Vagina (tissue), 2 donors: ENCODE measurements around the gene TMC8. TPM values are rescaled to one million over a fixed set of nuclear protein-coding genes. Genes with fewer than 3 reads are reported as not detected.

Experiments
- DNase-seq, 2 donors: peaks; one replicate each; pipeline ENCODE4 v3.0.0-alpha.2; 2017; ENCODE audit errors: extremely low spot score in 2 of 2
- H3K27ac ChIP-seq: fragments of 200-600 bp; sonication (generic); one replicate; pipeline ENCODE4 v1.5.1; 2019
- H3K27me3 ChIP-seq: fragments of 200-600 bp; sonication (generic); one replicate; pipeline ENCODE4 v1.5.1; 2019
- H3K36me3 ChIP-seq, 2 donors: fragments of 200-600 bp; sonication (generic); one replicate each; pipeline ENCODE4 v1.5.1; 2017 to 2019
- H3K4me1 ChIP-seq: fragments of 200-600 bp; sonication (generic); one replicate; pipeline ENCODE4 v1.5.1; 2019
- H3K4me3 ChIP-seq, 2 donors: fragments of 200-600 bp; sonication (generic); 1 replicate in 1 of 2; 2 replicates in 1 of 2; pipeline ENCODE4 v1.5.1; 2016 to 2019
- H3K9me3 ChIP-seq: fragments of 200-600 bp; sonication (generic); one replicate; pipeline ENCODE4 v1.5.1; 2019
- CTCF ChIP-seq, 3 experiments: fragments of 450-650 bp in 2 of 3; fragments of 200-600 bp in 1 of 3; sonication (generic) in 1 of 3; IDR thresholded peaks; one replicate each; pipeline ENCODE4 v1.5.1; 2017 to 2019; ENCODE audit warnings: antibody characterized with exemption in 3 of 3, mild to moderate bottlenecking in 2 of 3, moderate library complexity in 2 of 3
- POLR2A ChIP-seq, 2 donors: fragments of 450-650 bp; IDR thresholded peaks; one replicate each; pipeline ENCODE4 v1.6.1; 2017; ENCODE audit warnings: antibody characterized with exemption in 2 of 2, mild to moderate bottlenecking in 2 of 2, moderate library complexity in 2 of 2
- POLR2AphosphoS5 ChIP-seq, 2 donors: sonication (generic); formaldehyde crosslinking; IDR thresholded peaks; one replicate each; pipeline ENCODE4 v1.9.0; 2017; ENCODE audit warnings: antibody characterized with exemption in 2 of 2, mild to moderate bottlenecking in 2 of 2, low read depth in 1 of 2; ENCODE audit not compliant: insufficient read depth in 1 of 2
- intact Hi-C: fragments of 100-400 bp; cut with DNase I; formaldehyde crosslinking; loops from one replicate; pipeline ENCODE4 v1.15.1; 2023
- total RNA-seq: library from RNA; depleted of rRNA; stranded (reverse); fragments of >200 nt; gene quantifications from one replicate; pipeline ENCODE4 v1.2.3, GENCODE V29; 2016

Gene TMC8
- total RNA-seq, 1 donor from 2014 or later: 24.6 TPM

- H3K4me3 ChIP-seq: no peak overlapping the region
Measured at GRCh38 chr17:78116411-78116810, 14.2 kb upstream of the TMC8 start.

GRCh38 chr17:78117027-78117981 is 13.3 kb upstream of the TMC8 start:
- Histone ChIP-seq H3K4me3 (no peak overlapping the region), H3K9me3 (no peaks in the 10 kb centered on the region), H3K27me3 (no peaks in the 10 kb centered on the region), H3K36me3 (no peaks in the 10 kb centered on the region), H3K4me1 (peaks cover 28% of the 10 kb centered on the region), H3K27ac (no peak overlapping the region)
- DNase-seq: no peak
- TF ChIP-seq POLR2AphosphoS5 (IDR thresholded peaks at IDR 0.05; ENCODE audit: insufficient read depth in 1 of 2, low read depth in 1 of 2): no peak
- TF ChIP-seq POLR2A (IDR thresholded peaks at IDR 0.05): no peak
- intact Hi-C loops: no loop called here

More at GRCh38 chr17:78116411-78116810, 14.2 kb upstream of the TMC8 start:
- no peak for DNase-seq
- Histone ChIP-seq H3K27ac (no peak overlapping the region), H3K9me3 (no peaks in the 10 kb centered on the region), H3K4me1 (peaks cover 29% of the 10 kb centered on the region), H3K36me3 (no peaks in the 10 kb centered on the region), H3K27me3 (no peaks in the 10 kb centered on the region)
- intact Hi-C loops: no loop called here
- TF ChIP-seq POLR2A (IDR thresholded peaks at IDR 0.05): no peak
- no peak for TF ChIP-seq POLR2AphosphoS5 (IDR thresholded peaks at IDR 0.05; ENCODE audit: insufficient read depth in 1 of 2, low read depth in 1 of 2)
- TF ChIP-seq CTCF (IDR thresholded peaks at IDR 0.05): no peak

DNA sequence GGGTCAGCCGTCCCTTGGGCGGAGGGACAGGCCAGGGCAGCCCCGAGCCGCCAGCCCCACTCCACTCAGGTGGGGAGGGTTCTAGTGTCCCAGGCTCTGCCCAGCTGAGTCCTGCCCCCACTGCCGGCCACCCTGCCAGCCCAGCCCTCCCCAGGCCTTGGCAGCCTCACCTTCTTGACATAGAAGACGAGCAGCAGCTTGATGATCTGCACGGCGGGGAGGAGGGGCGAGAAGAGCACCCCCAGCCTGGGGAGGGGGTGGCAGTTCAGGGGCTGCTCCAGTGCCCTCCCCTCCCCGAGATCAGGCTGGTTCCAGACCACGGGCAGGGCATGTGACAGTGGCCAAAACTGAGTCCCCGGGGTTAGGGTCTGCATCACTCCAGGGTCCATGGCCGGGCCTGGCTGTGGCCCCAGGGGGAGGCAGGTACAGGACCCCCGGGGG is 11.8 kb upstream of the TMC8 start:
- no peak overlapping the region for H3K4me3 ChIP-seq
- no peak for TF ChIP-seq CTCF (IDR thresholded peaks at IDR 0.05)
- no peak for TF ChIP-seq POLR2A (IDR thresholded peaks at IDR 0.05)
- no peak for TF ChIP-seq POLR2AphosphoS5 (IDR thresholded peaks at IDR 0.05; ENCODE audit: insufficient read depth in 1 of 2, low read depth in 1 of 2)
- H3K36me3 ChIP-seq: peaks cover 0 to 7% of the 10 kb centered on the region in 2 donors
- H3K9me3 ChIP-seq: no peaks in the 10 kb centered on the region
- no peak overlapping the region for H3K27ac ChIP-seq
- intact Hi-C loops: no loop called here
- H3K27me3 ChIP-seq: no peaks in the 10 kb centered on the region
- H3K4me1 ChIP-seq: peaks cover 19% of the 10 kb centered on the region
- no peak for DNase-seq

DNA sequence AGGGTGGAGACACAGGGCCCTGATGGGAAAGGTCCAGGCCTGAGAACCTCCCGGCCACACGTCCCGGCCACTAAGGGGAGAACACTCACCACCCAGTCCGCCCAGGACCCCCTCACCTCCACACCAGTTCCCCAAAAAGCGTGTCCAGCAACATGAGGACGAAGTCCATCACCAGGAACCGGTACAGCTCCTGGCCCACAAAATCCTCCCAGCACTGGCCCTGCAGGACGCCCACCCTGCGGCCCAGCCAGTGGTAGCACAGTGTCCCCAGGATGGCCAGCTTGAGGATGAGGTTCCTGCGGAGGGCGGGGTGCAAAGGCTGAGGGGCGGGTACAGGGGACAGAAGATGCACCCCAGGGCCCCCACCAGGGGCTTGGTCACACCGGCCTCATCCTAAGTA is 10.0 kb upstream of the TMC8 start:
- no peak for TF ChIP-seq CTCF (IDR thresholded peaks at IDR 0.05)
- no peak for TF ChIP-seq POLR2AphosphoS5 (IDR thresholded peaks at IDR 0.05; ENCODE audit: insufficient read depth in 1 of 2, low read depth in 1 of 2)
- no peak for TF ChIP-seq POLR2A (IDR thresholded peaks at IDR 0.05)
- Histone ChIP-seq H3K27ac (no peak overlapping the region), H3K9me3 (no peaks in the 10 kb centered on the region), H3K27me3 (no peaks in the 10 kb centered on the region), H3K4me1 (peaks cover 25% of the 10 kb centered on the region), H3K36me3 (peaks cover 0 to 7% of the 10 kb centered on the region in 2 donors), H3K4me3 (no peak overlapping the region)
- DNase-seq: no peak
- intact Hi-C loops: no loop called here

DNA sequence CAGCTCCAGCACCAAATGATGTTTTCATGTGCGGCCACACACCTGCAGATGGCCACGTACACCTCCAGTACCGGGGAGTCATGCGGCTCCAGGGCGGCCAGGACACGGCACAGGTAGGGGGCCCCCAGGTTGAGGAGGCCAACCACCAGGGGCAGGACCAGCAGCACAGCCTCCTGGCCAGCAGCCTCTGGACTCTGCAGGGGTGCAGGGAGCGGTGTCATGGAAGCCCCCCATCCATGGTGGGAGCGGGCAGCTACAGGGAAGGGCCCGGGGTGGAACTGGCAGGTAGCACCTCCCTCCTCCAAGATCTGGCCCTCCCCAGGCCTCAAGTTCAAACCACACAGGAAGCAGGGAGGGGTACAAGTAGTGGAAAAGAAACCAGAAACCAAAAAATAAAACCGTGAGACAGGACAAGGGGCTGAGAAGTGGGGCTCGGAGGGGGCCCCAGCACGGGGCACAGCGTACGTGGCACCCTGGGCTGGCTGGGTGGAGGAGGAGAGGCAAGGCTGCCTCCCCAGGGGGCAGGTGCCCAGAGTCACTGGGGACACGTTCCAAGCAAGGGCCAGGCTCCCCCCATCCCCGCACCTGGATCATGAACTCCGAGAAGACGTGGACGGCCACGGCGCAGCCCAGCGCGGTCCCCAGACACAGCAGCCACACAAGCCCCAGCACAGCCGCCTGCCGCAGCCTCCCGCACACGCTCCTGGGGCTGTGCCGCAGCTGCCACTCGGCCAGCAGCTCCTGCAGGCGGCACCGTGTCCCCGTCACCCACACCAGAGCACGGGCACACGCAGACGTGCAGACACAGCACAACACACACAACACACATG is 9.4 kb upstream of the TMC8 start:
- TF ChIP-seq CTCF (IDR thresholded peaks at IDR 0.05) (no peak), POLR2AphosphoS5 (IDR thresholded peaks at IDR 0.05; ENCODE audit: insufficient read depth in 1 of 2, low read depth in 1 of 2) (no peak), POLR2A (IDR thresholded peaks at IDR 0.05) (no peak)
- H3K4me1 ChIP-seq: peaks cover 31% of the 10 kb centered on the region
- H3K9me3 ChIP-seq: no peaks in the 10 kb centered on the region
- H3K36me3 ChIP-seq: peaks cover 0 to 7% of the 10 kb centered on the region in 2 donors
- H3K27me3 ChIP-seq: no peaks in the 10 kb centered on the region
- intact Hi-C loops: no loop called here
- DNase-seq: no peak
- H3K27ac ChIP-seq: no peak overlapping the region
- H3K4me3 ChIP-seq: no peak overlapping the region
